ENCODE measurements around the gene PTGIS.
"Not testable (repeated sequence)": the region's sequence is repeated elsewhere in the genome, so short reads cannot be mapped to it uniquely, and the experiment has no call there.

The PTGIS gene

DNA sequence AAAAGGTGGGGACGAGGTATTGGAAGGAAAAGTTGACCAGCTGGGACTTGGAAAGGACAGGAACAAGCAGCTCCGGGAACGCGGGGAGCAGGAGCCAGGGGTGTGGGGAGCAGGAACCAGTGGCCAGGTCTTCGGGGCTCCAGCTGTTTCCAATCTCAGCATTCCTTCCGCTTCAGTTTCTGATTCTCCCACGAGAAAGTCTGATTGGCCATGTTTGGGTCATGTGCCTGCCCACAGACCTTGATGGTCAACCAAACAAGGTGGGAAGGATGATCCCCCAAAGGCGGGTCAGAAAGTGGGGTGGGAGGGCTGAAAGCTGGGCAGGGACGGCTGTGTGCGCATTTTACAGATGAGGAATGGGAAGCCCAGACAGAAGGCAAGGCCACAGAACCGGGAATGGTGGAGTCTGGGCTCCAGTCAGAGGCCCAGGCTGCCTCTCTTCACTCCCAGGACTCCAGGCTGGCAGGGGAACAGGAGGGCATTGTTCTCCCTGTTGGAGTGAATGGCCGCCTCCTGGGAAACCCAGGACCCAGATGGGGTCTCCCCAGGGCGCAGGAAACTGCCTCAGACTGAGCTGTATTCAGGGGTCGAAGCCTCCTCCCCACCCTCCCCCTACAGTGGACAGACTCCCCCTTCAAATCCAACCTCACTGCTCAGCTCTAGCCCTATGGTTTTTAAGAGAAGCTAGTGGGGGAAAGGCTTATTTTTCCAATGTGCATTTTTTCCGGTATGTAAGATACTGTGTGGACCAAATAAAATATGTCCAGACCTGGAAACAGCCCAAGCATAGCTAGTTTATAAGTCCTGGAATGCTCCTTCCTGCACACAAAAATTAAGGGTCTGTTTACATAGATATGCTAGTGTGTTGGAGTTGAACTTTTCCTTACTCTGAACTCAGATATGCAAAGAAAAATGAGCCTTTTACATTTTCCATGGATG, 12.2 kb upstream of the PTGIS start:
- peak in 2 of 51 donors; percentile 5 to 11 for DNase-seq

GRCh38 chr20:49579195-49579594, 11.3 kb upstream of the PTGIS start:
- no peak for DNase-seq

DNA sequence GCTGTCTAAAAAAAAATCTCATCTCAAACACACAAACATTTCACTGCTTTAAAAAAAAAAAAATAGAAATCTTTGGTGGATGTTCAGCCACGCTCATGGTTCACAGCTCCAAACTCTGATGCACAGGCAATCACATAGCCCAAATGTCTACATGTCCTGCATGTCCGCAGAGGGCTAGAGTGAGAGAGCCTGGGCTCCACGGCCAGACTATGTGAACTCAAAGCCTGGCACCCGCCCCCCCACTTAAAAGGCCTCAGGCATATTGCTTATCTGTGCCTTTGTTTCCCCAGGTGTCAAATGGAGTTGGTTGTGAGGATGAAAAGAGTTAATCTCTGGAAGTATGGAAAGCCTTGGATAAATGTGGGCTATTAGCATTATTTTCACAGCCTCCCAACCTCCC, 10.5 kb upstream of the PTGIS start:
- no peak for DNase-seq

DNA sequence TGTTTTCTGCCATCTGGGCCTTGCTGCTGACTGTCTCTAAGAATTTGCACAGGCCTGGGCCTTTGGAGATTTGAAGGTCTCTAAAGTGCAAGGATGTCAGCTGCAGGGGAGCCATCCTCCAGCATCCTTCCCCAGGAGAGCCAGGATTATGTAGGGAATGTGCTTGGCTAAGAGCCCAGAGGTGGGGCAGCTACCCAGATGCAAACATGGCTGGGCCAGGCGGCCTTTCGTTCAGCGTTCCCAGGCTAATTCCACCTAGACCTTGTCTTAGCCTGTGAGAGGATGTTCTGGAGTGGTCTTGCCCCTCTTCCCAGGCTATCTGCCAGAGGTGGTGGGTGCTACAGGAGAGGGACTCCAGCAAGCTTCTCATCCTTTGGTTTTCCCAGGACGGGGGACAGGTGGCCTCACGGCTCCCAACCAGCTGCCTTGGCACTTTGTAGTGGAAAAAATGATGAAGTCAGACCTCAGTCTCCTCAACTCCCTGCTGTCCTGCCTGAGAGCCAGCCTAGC, 7.7 kb upstream of the PTGIS start:
- no peak for DNase-seq

DNA sequence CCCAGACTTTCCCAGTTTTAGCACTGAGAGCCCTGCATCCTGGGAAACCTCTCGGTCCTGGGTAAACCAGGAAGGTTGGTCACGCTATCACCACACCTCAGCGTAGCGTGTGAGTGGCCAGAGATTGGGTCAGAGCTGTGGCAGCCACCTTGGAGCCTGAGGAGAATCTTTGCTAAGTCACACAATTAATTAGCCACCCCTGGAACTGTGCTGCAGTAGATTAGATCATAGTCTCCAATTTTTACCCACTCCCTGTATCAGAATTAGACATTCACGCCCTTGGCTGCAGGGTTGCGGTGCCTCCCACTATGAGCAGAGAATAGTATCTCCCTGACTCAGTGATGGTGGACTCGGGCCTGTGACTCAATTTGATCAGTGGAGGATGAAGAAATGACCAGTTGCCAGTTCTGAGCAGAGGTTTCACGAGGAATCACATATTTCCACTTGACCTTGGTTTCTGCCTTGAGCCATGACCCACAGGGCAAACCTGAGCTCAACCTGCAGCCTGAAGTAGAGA, 6.0 kb upstream of the PTGIS start:
- peak in 1 of 51 donors; percentile 14 for DNase-seq

DNA sequence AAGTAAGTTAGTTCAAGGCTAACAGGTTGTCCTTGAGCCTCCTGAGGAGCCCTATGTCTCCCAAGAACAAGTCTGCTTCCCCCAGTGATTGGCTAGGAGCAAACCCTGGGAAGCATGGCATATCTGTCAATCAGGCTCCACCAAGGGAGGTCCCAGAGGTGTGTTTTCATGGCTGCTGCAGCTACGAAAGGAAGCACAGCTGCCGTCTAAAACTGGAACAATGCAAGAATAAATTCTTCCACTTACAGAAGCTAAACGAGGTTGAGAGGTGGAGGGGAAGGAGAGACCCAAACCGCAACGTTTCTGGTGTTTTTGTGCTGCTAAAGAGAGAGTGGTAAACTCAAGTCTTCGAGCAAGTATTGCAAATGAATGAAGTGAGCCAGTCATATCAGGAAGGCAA, 4.9 kb upstream of the PTGIS start:
- DNase-seq, result no peak

GRCh38 chr20:49571553-49571835, 3.6 kb upstream of the PTGIS start:
- no peak for DNase-seq

DNA sequence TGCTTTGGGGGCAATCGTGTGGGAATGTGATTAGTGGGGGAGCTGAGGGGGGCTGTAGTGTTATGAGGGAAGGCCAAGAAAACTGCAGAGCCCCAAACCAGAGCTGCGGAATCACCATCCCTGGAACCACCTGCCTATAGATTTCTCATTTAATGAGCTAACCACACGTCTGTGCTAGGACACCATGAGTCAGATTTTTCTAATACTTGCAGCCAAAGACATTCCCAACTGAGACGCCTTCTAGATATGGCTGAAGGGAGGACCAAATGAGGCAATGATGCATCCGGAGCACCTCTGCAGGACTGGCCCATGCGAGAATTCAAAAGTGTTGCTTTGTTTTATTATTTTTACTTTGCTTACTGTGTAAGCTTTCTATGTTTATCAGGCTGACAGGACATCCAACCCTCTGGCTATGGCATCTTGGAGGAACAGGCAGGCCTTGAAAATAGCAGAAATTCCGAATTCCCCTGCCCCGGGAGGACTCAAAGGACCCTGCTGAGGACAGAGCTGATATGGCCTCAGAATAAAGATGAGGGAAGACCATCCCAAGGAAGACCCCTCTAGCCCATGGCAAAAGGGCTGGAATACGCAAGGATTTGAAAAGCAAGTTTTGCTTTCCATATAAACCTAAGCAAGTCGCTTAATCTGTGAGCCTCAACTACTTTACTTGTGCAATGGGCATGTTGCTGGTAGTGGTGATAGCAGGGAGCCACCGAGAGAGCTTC, 3.1 kb upstream of the PTGIS start:
- DNase-seq, result no peak

DNA sequence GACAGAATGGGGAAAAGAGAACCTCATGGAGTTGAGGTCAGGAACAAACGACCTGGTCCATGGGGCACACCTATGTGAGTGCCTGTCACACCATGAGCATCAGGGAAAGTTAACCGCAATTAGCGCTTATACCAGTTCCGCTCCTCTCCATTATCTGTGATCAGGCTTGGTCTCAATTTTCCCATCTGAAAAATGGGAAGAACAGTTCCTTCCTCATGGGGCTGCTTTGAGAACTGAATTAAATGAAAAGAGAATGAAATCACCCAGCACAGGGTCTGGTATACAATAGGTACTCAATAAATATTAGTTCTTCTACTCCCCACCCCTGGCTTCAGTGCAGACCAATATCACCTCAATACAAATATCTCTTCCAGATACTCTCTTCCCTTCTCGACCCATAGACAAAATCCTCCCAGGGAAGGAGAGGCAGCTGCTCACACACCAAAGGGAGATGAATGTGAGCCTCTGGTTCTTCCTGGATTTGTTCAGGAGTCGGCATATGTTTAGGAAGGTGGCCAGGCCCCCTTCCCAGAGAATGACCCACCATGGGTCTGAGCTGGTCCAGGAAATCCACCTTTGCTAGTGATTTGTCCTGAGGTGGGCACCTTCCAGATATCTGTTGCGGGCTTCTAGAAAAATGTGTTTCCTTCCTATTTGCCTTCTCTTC, 2.4 kb upstream of the PTGIS start:
- DNase-seq, result no peak

DNA sequence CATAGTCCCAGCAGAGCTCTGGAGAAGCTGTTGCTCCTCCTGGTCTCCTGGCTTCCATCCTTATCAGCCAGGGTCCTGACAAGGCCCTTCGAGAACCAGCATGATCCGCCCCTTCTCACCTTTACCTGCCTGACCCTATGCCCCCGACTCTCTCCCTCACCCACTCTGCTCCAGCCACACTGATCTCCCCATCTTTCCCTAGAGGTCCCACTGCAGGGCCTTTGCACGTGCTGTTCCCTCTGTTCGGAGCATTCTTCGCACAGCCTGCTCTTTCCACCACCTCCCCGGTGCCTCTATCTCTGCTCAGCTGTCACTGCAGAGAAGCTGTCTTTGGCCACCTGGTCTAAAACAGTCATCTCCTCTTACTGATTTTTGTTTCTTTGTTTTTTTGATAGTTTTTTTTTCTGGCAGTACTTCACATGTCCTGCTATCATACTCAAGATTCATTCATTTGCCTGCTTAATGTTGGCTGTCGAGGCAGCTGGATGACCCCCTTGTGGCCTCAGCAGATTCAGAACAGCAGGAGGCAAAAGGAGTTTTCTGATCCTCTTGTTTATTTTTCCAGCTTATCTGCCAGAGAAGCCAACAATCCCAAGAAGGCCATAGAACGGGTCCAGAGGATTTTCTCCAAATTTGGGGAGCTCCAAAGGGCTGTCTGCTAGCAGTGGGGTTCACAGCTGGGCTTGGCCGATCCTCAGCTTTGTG, 1.6 kb upstream of the PTGIS start:
- DNase-seq, result no peak

DNA sequence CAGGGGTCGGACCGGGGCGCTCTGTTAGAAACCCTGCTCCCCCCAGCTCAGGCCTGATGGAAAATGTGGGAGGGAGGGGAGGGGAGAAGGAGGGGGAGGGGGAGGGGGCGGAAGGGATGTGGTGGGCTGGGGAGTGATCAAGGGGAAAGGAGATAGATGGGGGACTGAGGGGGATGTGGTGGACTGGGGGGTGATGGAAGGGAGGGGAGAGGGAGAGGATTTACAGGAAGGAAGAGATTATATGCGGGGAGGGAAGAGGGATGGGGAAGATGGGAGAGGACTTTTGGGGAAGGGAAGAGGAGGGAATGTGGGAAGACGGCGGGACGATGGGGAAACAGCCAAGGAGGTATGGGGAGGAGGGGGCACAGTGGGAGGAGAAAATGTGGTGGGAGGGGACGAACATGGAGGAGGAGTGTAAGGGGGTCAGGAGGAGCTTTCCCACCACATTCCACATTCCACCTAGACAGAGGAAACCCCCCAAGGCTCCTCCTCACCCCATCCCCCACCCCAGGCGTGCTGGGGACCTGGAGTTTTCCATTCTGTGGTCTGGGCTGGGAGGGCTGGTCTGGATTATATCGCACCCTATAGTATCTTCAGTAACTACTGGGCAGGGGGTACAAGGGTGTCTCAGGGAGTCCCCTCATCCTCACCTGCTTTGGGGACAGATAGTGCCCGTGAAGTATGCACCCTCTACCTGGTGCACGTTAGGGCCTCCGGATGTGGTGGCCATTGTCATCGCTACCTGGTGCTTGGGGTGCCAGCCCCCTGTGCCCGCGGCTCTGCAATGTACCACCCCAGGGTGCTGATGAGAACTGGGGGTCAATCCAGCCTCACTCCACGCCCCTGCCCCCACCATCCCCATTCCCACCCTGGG, 578 bp upstream of the PTGIS start:
- no peak for DNase-seq

- no peak for DNase-seq
Observed at GRCh38 chr20:49566401-49567364, 1.3 kb downstream of the PTGIS start.

GRCh38 chr20:49564991-49565390, 2.9 kb downstream of the PTGIS start:
- DNase-seq, result not testable (repeated sequence)

- DNase-seq, result no peak
Observed at GRCh38 chr20:49563015-49563980, 4.6 kb downstream of the PTGIS start.

DNA sequence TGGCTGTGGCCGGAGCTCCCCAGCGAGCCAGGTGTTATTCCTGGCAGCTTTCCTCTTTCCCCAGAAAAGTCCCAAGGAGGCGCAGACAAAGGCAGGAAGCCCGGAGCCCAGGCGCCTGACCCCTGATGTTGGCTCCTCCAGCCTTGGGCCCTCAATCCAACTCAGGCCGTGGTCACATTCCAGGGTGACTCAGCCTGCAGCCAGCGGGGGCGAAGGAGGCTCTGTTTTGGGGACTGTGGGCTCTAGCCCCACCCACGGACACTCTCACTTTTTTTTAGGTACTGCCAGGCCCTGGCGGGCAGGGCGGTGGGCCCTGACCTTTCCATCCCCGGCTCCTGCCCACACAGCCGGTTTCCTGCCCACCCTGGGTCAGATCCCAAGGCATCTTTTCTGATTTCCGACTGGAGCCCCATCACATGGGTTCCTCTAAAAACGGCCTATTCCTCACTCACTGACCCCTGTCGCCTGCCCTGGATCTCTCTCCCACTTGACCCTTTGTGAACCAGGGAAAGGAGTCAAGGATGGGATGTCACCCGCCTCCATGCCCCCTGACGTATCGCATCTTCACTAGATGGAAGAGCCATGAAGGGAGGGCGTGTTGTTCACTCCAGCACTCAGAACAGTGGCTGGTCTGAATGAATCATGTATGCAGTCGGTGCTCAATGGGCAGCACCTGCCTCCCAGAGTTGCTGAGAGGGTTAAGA, 5.5 kb downstream of the PTGIS start:
- DNase-seq, result peak in 2 of 51 donors; percentile 3 to 19

DNA sequence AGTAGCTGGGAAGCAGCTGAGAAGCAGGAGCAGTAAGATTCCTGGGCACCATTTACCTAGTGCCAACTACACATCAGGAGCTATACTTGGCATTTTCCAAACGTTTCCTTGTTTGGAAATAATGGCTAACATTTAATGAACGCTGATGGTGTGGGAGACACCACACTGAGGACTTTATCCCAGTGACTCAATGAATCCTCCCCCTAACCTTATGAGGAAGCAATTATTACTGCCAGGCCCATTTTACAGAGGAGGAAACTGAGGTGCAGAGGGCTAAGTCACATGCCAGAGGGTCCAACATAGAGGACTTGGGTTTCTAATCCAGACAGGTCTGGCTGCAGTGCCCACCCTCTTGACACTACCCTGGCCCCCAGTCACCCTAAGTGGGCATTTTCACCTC, 6.1 kb downstream of the PTGIS start:
- no peak for DNase-seq

DNA sequence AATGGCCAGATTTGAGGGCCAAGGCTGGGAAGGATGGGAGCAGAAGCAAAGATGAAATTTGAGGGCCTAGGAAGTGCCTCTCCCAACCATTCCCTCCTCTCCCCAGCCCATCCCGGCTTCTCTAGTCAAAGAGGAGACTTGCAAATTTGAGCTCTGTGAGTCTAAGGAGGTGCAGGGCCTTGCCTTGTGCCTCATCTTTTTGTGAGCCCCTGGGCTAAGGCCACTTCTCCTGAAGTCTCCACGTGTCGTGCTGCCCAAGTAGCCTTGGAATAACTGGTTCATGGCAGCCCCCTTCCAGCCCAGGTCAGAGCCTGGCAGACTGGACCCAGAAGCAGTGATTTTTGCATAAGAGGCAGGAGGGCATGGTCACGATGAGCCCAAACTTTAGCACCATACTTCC, 6.7 kb downstream of the PTGIS start:
- no peak for DNase-seq
